ENCODE data around the gene GDF7. TPM values are rescaled to one million over a fixed set of nuclear protein-coding genes. Genes with fewer than 3 reads are reported as not detected.
A peak's percentile ranks its signal among the peaks of the same experiment; 100 is the strongest.
"Not testable (repeated sequence)": the region's sequence is repeated elsewhere in the genome, so short reads cannot be mapped to it uniquely, and the experiment has no call there.

Gene GDF7
- total RNA-seq, 6 donors from 2014 or later = under 0.01 to 1.8 (median 0.44) TPM

GRCh38 chr2:20706217-20706616, 39.3 kb downstream of the GDF7 start:
- DNase-seq = no peak
- 95 to 99% methylated on average over 2 of the region's 2 CpGs for WGBS, 2 donors

GRCh38 chr2:20706786-20707185, 39.8 kb downstream of the GDF7 start:
- TF ChIP-seq POLR2AphosphoS5 (IDR thresholded peaks at IDR 0.05) (no peak), CTCF (IDR thresholded peaks at IDR 0.05) (no peak), POLR2A (IDR thresholded peaks at IDR 0.05) (no peak), EP300 (IDR thresholded peaks at IDR 0.05) (no peak)
- no peaks in the 10 kb centered on the region for H3K4me1 ChIP-seq
- H3K9me3 ChIP-seq = no peaks in the 10 kb centered on the region
- no peaks in the 10 kb centered on the region for H3K36me3 ChIP-seq
- no peak overlapping the region for H3K4me3 ChIP-seq
- ATAC-seq (ENCODE audit: low FRiP score in 2 of 2) (no peak), DNase-seq (no peak)
- WGBS, 2 donors = 89 to 91% methylated on average over 3 of the region's 3 CpGs
- H3K27me3 ChIP-seq = no peaks in the 10 kb centered on the region
- no peak overlapping the region for H3K27ac ChIP-seq

More at GRCh38 chr2:20706217-20706616, 39.3 kb downstream of the GDF7 start:
- Histone ChIP-seq H3K4me3 (no peak overlapping the region), H3K27ac (no peak overlapping the region), H3K4me1 (no peaks in the 10 kb centered on the region), H3K27me3 (no peaks in the 10 kb centered on the region), H3K36me3 (no peaks in the 10 kb centered on the region), H3K9me3 (no peaks in the 10 kb centered on the region)
- no peak for TF ChIP-seq CTCF (IDR thresholded peaks at IDR 0.05)
- no peak for TF ChIP-seq POLR2AphosphoS5 (IDR thresholded peaks at IDR 0.05)
- TF ChIP-seq POLR2A (IDR thresholded peaks at IDR 0.05) = no peak
- TF ChIP-seq EP300 (IDR thresholded peaks at IDR 0.05) = no peak
- no peak for ATAC-seq (ENCODE audit: low FRiP score in 2 of 2)

- TF ChIP-seq POLR2AphosphoS5 (IDR thresholded peaks at IDR 0.05) (no peak), CTCF (IDR thresholded peaks at IDR 0.05) (no peak), POLR2A (IDR thresholded peaks at IDR 0.05) (no peak), EP300 (IDR thresholded peaks at IDR 0.05) (no peak)
- Histone ChIP-seq H3K27me3 (no peaks in the 10 kb centered on the region), H3K4me3 (no peak overlapping the region), H3K4me1 (no peaks in the 10 kb centered on the region), H3K9me3 (no peaks in the 10 kb centered on the region), H3K27ac (no peak overlapping the region), H3K36me3 (no peaks in the 10 kb centered on the region)
- ATAC-seq (ENCODE audit: low FRiP score in 2 of 2) (no peak), DNase-seq (no peak)
- WGBS, 2 donors = 88 to 96% methylated on average over 4 of the region's 4 CpGs
Observed at GRCh38 chr2:20707601-20708000, 40.7 kb downstream of the GDF7 start.

- not testable (repeated sequence) for H3K4me3 ChIP-seq; H3K9me3 ChIP-seq; H3K4me1 ChIP-seq; H3K36me3 ChIP-seq; H3K27ac ChIP-seq; ATAC-seq (ENCODE audit: low FRiP score in 2 of 2); H3K27me3 ChIP-seq
- WGBS, 2 donors = 94 to 98% methylated on average over 6 to 7 of the region's 7 CpGs
- peak in 1 of 2 donors; percentile 45 for DNase-seq
Observed at GRCh38 chr2:20711641-20712040, 44.7 kb downstream of the GDF7 start.

GRCh38 chr2:20713585-20713984, 46.6 kb downstream of the GDF7 start:
- not testable (repeated sequence) for DNase-seq, H3K9me3 ChIP-seq, H3K27me3 ChIP-seq

GRCh38 chr2:20714412-20714811, 47.5 kb downstream of the GDF7 start:
- ATAC-seq (ENCODE audit: low FRiP score in 2 of 2) = not testable (repeated sequence)
- WGBS, 2 donors = 93 to 95% methylated on average over 2 of the region's 2 CpGs

More at GRCh38 chr2:20713585-20713984, 46.6 kb downstream of the GDF7 start:
- H3K27ac ChIP-seq; H3K4me3 ChIP-seq; H3K36me3 ChIP-seq; ATAC-seq (ENCODE audit: low FRiP score in 2 of 2); H3K4me1 ChIP-seq: not testable (repeated sequence)
- 95 to 100% methylated on average over 3 of the region's 3 CpGs for WGBS, 2 donors

GRCh38 chr2:20716164-20716563, 49.2 kb downstream of the GDF7 start:
- WGBS, 2 donors = 94 to 98% methylated on average over 3 of the region's 3 CpGs
- H3K9me3 ChIP-seq; DNase-seq; H3K36me3 ChIP-seq; H3K27me3 ChIP-seq; H3K4me1 ChIP-seq; H3K27ac ChIP-seq; ATAC-seq (ENCODE audit: low FRiP score in 2 of 2); H3K4me3 ChIP-seq: not testable (repeated sequence)

More at GRCh38 chr2:20714412-20714811, 47.5 kb downstream of the GDF7 start:
- H3K4me3 ChIP-seq, H3K9me3 ChIP-seq, H3K4me1 ChIP-seq, DNase-seq, H3K36me3 ChIP-seq, H3K27me3 ChIP-seq, H3K27ac ChIP-seq: not testable (repeated sequence)

Measured in upper lobe of left lung (tissue), 6 donors.